PC-3 (cell line): Measurements from ENCODE around the gene FAM219B. TPM values are rescaled to one million over a fixed set of nuclear protein-coding genes. Genes with fewer than 3 reads are reported as not detected.
"Not testable (repeated sequence)": the region's sequence is repeated elsewhere in the genome, so short reads cannot be mapped to it uniquely, and the experiment has no call there.

ENCODE experiments used
- ATAC-seq: fragments of 200-7000 bp; cut with Tn5 transposase; 2 replicates; pipeline ENCODE4 v1.9.1; 2020; ENCODE audit warnings: mild to moderate bottlenecking, moderate library complexity
- BruUV-seq: library from RNA; stranded (reverse); fragments of 400-500 nt; replicated peaks from 2 replicates; lab custom pipeline; 2021; lab: Mats Ljungman, UMichigan
- CTCF ChIA-PET: fragments of 300-600 bp; sonication (Branson Sonifier 250); formaldehyde crosslinking; loops from one replicate; lab custom pipeline; 2022; ENCODE audit warnings: antibody characterized with exemption; lab: Charles Lee
- POLR2A ChIA-PET: fragments of 300-600 bp; sonication (Branson Sonifier 250); formaldehyde crosslinking; loops from one replicate; lab custom pipeline; 2022; ENCODE audit warnings: antibody characterized with exemption; ENCODE audit not compliant: unreplicated experiment; lab: Charles Lee
- DNase-seq: peaks from one replicate; pipeline ENCODE4 v3.0.0-alpha.2; 2015
- H2AFZ ChIP-seq: fragments of 300-600 bp; sonication (generic); 2 replicates; pipeline ENCODE4 v1.6.0; 2016; ENCODE audit warnings: antibody characterized with exemption, low read length
- H3F3A ChIP-seq: fragments of 300-600 bp; sonication (generic); one replicate; pipeline ENCODE4 v1.6.0; 2017; ENCODE audit warnings: antibody characterized with exemption, low read length, control low read depth, mild to moderate bottlenecking; ENCODE audit not compliant: unreplicated experiment
- H3K27ac ChIP-seq: fragments of 300-600 bp; sonication (generic); 2 replicates; pipeline ENCODE4 v1.5.1; 2016; ENCODE audit warnings: mild to moderate bottlenecking, low read length
- H3K27me3 ChIP-seq: fragments of 300-600 bp; sonication (generic); 2 replicates; pipeline ENCODE4 v1.6.1; 2016; ENCODE audit warnings: low read length, mixed read lengths
- H3K36me3 ChIP-seq: fragments of 300-600 bp; sonication (generic); 2 replicates; pipeline ENCODE4 v1.6.1; 2016; ENCODE audit warnings: low read depth, mixed run types, low read length, mixed read lengths
- H3K4me1 ChIP-seq: fragments of 300-600 bp; sonication (generic); 2 replicates; pipeline ENCODE4 v1.5.1; 2016; ENCODE audit warnings: low read length; ENCODE audit not compliant: insufficient read depth
- H3K4me2 ChIP-seq: fragments of 300-600 bp; sonication (generic); 2 replicates; pipeline ENCODE4 v1.6.0; 2016; ENCODE audit warnings: low read length
- H3K4me3 ChIP-seq: fragments of 300-600 bp; sonication (generic); 2 replicates; pipeline ENCODE4 v1.5.1; 2016; ENCODE audit warnings: mild to moderate bottlenecking, low read length, mixed read lengths
- H3K79me2 ChIP-seq: fragments of 300-600 bp; sonication (generic); 2 replicates; pipeline ENCODE4 v1.6.1; 2017; ENCODE audit warnings: low read length, mixed read lengths
- H3K9ac ChIP-seq: fragments of 300-600 bp; sonication (generic); 2 replicates; pipeline ENCODE4 v1.6.0; 2016; ENCODE audit warnings: mild to moderate bottlenecking, low read length
- H3K9me2 ChIP-seq: fragments of 300-600 bp; sonication (generic); replicated peaks from 2 replicates; pipeline ENCODE4 v1.6.1; 2016; ENCODE audit warnings: mixed run types, low read length, mixed read lengths
- H3K9me3 ChIP-seq: fragments of 300-600 bp; sonication (generic); 2 replicates; pipeline ENCODE4 v1.6.1; 2016; ENCODE audit warnings: low read length, mixed read lengths
- H4K20me1 ChIP-seq: fragments of 300-600 bp; sonication (generic); 2 replicates; pipeline ENCODE4 v1.6.1; 2016; ENCODE audit warnings: low read length, mixed read lengths
- CTCF ChIP-seq: fragments of 300-600 bp; sonication (generic); conservative IDR thresholded peaks from 2 replicates; pipeline ENCODE4 v1.5.1; 2017; ENCODE audit warnings: antibody characterized with exemption, low read depth, mild to moderate bottlenecking, low read length
- EZH2 ChIP-seq: fragments of 300-600 bp; sonication (generic); IDR thresholded peaks from one replicate; pipeline ENCODE4 v1.6.1; 2017; ENCODE audit warnings: antibody characterized with exemption, mild to moderate bottlenecking, low read length; ENCODE audit not compliant: unreplicated experiment
- EZH2phosphoT487 ChIP-seq: fragments of 300-600 bp; sonication (generic); IDR thresholded peaks from 2 replicates; pipeline ENCODE4 v1.6.1; 2018; ENCODE audit warnings: mild to moderate bottlenecking, antibody characterized with exemption, low read length, borderline replicate concordance
- intact Hi-C: fragments of 100-400 bp; cut with micrococcal nuclease; formaldehyde crosslinking; loops from 2 replicates; pipeline ENCODE4 v1.9.0; 2023
- total RNA-seq: library from RNA; depleted of rRNA; stranded (reverse); fragments of >200 nt; gene quantifications from 2 replicates; pipeline ENCODE4 v1.2.3, GENCODE V29; 2014

FAM219B gene
- total RNA-seq, 1 experiment from 2014 or later: 23.8 TPM

- peak overlapping the region; percentile 82 for H2AFZ ChIP-seq
- CTCF ChIA-PET: no interaction called here
- TF ChIP-seq CTCF: no peak
- ATAC-seq: no peak
- H3K27ac ChIP-seq: peak overlapping the region; percentile 52
- DNase-seq: no peak
- peaks cover 56% of the 10 kb centered on the region for H3K79me2 ChIP-seq
- no peaks in the 10 kb centered on the region for H3K9me2 ChIP-seq
- POLR2A ChIA-PET: no interaction called here
- peak overlapping the region; percentile 87 for H3K4me2 ChIP-seq
- no peaks in the 10 kb centered on the region for H3K9me3 ChIP-seq
- peak overlapping the region; percentile 99 for H3K4me3 ChIP-seq
- peaks cover 8% of the 10 kb centered on the region; the same call in 1 of the 2 replicates for H4K20me1 ChIP-seq
- no peaks in the 10 kb centered on the region; the same call in 1 of the 2 replicates for H3K36me3 ChIP-seq
- no peaks in the 10 kb centered on the region for H3K27me3 ChIP-seq
- peaks cover 8% of the 10 kb centered on the region; the same call in 1 of the 2 replicates for H3K4me1 ChIP-seq
- BruUV-seq: no TSS peak
- peak overlapping the region; percentile 92 for H3K9ac ChIP-seq
- no peaks in the 10 kb centered on the region for H3F3A ChIP-seq
- intact Hi-C loops: loop anchor here (5.0 to 10.0 kb wide), 2 partner anchors 35 to 392 kb away; partner anchors contain the start of gene ARID3B
Observed at GRCh38 chr15:74937272-74937589, 30.6 kb upstream of the FAM219B start.

DNA sequence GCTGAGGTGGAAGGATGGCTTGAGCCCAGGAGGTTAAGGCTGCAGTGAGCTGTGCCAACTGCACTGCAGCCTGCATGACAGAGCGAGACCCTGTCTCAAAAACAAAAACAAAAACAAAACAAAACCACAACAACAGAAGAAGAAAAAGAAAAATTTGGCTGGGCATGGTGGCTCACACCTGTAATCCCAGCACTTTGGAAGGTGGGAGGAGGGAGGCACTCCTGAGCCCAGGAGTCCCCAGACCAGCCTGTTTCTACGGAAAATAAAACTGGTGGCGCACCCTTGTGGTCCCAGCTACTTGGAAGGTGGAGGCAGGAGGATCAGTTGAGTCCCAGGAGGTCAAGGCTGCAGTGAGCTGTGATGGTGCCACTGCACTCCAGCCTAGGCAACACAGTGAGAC, 28.5 kb upstream of the FAM219B start:
- H3K27ac ChIP-seq, H3K36me3 ChIP-seq, H3K9me2 ChIP-seq, H3K4me3 ChIP-seq, H3K27me3 ChIP-seq, ATAC-seq, H3K9me3 ChIP-seq, H3K4me1 ChIP-seq, H2AFZ ChIP-seq, BruUV-seq, CTCF ChIA-PET, H3K9ac ChIP-seq, H4K20me1 ChIP-seq, H3F3A ChIP-seq: not testable (repeated sequence)
- POLR2A ChIA-PET: interaction anchor here (0.6 kb wide), 1 partner anchor 28 kb away, joined by 3 read pairs; no protein-coding TSS in a partner anchor
- peak; percentile 29; the same call in 1 of the 2 replicates for TF ChIP-seq CTCF
- Histone ChIP-seq H3K79me2 (peaks cover 72% of the 10 kb centered on the region), H3K4me2 (peak overlapping the region; percentile 23; the same call in 1 of the 2 replicates)
- intact Hi-C loops: loop anchor here (5.0 to 10.0 kb wide), 2 partner anchors 33 to 390 kb away; partner anchors contain the start of gene ARID3B
- DNase-seq: peak; percentile 39

GRCh38 chr15:74933573-74933972, 26.9 kb upstream of the FAM219B start:
- Histone ChIP-seq H4K20me1 (peaks cover 12% of the 10 kb centered on the region; the same call in 1 of the 2 replicates), H3K4me3 (no peak overlapping the region), H3K27me3 (no peaks in the 10 kb centered on the region), H3K4me2 (no peak overlapping the region), H3K4me1 (peaks cover 8% of the 10 kb centered on the region; the same call in 1 of the 2 replicates), H3K27ac (no peak overlapping the region), H3K79me2 (peaks cover 83% of the 10 kb centered on the region), H2AFZ (no peak overlapping the region), H3K36me3 (peaks cover 14% of the 10 kb centered on the region), H3F3A (no peaks in the 10 kb centered on the region), H3K9me2 (no peaks in the 10 kb centered on the region), H3K9ac (no peak overlapping the region), H3K9me3 (no peaks in the 10 kb centered on the region)
- POLR2A ChIA-PET: no interaction called here
- BruUV-seq: no TSS peak
- TF ChIP-seq EZH2phosphoT487: no peak
- no peak for TF ChIP-seq EZH2
- no peak for TF ChIP-seq CTCF
- CTCF ChIA-PET: no interaction called here
- no peak for DNase-seq
- no peak for ATAC-seq
- intact Hi-C loops: loop anchor here (10.0 kb wide), 1 partner anchor 389 kb away; the partner anchor contains the start of gene ARID3B
